SK-N-MC (cell line): ENCODE results near the gene KCNH1.
A peak's percentile ranks its signal among the peaks of the same experiment; 100 is the strongest.

Source experiments
- DNase-seq: peaks from one replicate; pipeline ENCODE4 v3.0.0-alpha.2; 2011; ENCODE audit warnings: low read depth, low spot score
- H3K27ac ChIP-seq: fragments of 200-600 bp; sonication (generic); 2 replicates; pipeline ENCODE4 v1.5.1; 2016; ENCODE audit warnings: mixed run types
- H3K36me3 ChIP-seq: fragments of 200-600 bp; sonication (generic); 2 replicates; pipeline ENCODE4 v1.6.1; 2017; ENCODE audit warnings: antibody characterized with exemption, low read length, mixed read lengths; ENCODE audit not compliant: insufficient read depth
- H3K4me3 ChIP-seq: fragments of 200-600 bp; sonication (generic); 2 replicates; pipeline ENCODE4 v1.5.1; 2016
- H3K9ac ChIP-seq: fragments of 200-600 bp; sonication (generic); 2 replicates; pipeline ENCODE4 v1.8.0; 2017; ENCODE audit warnings: mixed run types, mixed read lengths; ENCODE audit not compliant: insufficient read length
- H3K9me3 ChIP-seq: fragments of 200-600 bp; sonication (generic); 2 replicates; pipeline ENCODE4 v1.6.1; 2017; ENCODE audit warnings: low read depth, mild to moderate bottlenecking, antibody characterized with exemption, low read length, moderate library complexity, mixed read lengths
- EZH2 ChIP-seq: fragments of 200-600 bp; sonication (generic); IDR thresholded peaks from one replicate; pipeline ENCODE4 v1.6.1; 2017; ENCODE audit warnings: antibody characterized with exemption
- FOXP2 ChIP-seq: optimal IDR thresholded peaks from 2 replicates; pipeline ENCODE3; 2011; ENCODE audit warnings: mild to moderate bottlenecking, moderate library complexity; ENCODE audit not compliant: insufficient read depth; ENCODE audit errors: extremely low read length, control extremely low read depth
- POLR2AphosphoS5 ChIP-seq: IDR thresholded peaks from 2 replicates; pipeline ENCODE4 v1.6.1; 2012; ENCODE audit warnings: mild to moderate bottlenecking, low read depth, low read length, borderline replicate concordance

The KCNH1 gene

GRCh38 chr1:211153932-211154331 lies 20.0 kb upstream of the KCNH1 start:
- Histone ChIP-seq H3K4me3 (no peak overlapping the region), H3K9ac (no peak overlapping the region), H3K9me3 (no peaks in the 10 kb centered on the region), H3K36me3 (no peaks in the 10 kb centered on the region), H3K27ac (no peak overlapping the region)
- DNase-seq = no peak
- TF ChIP-seq EZH2 (no peak), FOXP2 (no peak), POLR2AphosphoS5 (no peak)

GRCh38 chr1:211148366-211148765 lies 14.4 kb upstream of the KCNH1 start:
- Histone ChIP-seq H3K9me3 (no peaks in the 10 kb centered on the region), H3K4me3 (no peak overlapping the region), H3K27ac (no peak overlapping the region), H3K9ac (no peak overlapping the region), H3K36me3 (no peaks in the 10 kb centered on the region)
- no peak for DNase-seq
- TF ChIP-seq EZH2 = no peak

- Histone ChIP-seq H3K9me3 (no peaks in the 10 kb centered on the region), H3K9ac (no peak overlapping the region), H3K36me3 (no peaks in the 10 kb centered on the region), H3K27ac (no peak overlapping the region), H3K4me3 (no peak overlapping the region)
- DNase-seq = no peak
- TF ChIP-seq POLR2AphosphoS5 (no peak), EZH2 (no peak), FOXP2 (no peak)
These were observed 12.0 kb upstream of the KCNH1 start for GRCh38 chr1:211145944-211146343.

- no peaks in the 10 kb centered on the region for H3K9me3 ChIP-seq
- no peak for DNase-seq
- no peak overlapping the region for H3K9ac ChIP-seq
- no peak for TF ChIP-seq EZH2
- no peak for TF ChIP-seq POLR2AphosphoS5
- no peak for TF ChIP-seq FOXP2
- H3K36me3 ChIP-seq = no peaks in the 10 kb centered on the region
- H3K4me3 ChIP-seq = no peak overlapping the region
- no peak overlapping the region for H3K27ac ChIP-seq
These were observed 1.5 kb upstream of the KCNH1 start for GRCh38 chr1:211135342-211135950.

GRCh38 chr1:211133393-211133835 lies 534 bp downstream of the KCNH1 start:
- Histone ChIP-seq H3K9ac (no peak overlapping the region), H3K36me3 (no peaks in the 10 kb centered on the region), H3K9me3 (no peaks in the 10 kb centered on the region), H3K27ac (no peak overlapping the region), H3K4me3 (peak overlapping the region; percentile 72)
- TF ChIP-seq FOXP2 (no peak), EZH2 (no peak), POLR2AphosphoS5 (no peak)
- no peak for DNase-seq

DNA sequence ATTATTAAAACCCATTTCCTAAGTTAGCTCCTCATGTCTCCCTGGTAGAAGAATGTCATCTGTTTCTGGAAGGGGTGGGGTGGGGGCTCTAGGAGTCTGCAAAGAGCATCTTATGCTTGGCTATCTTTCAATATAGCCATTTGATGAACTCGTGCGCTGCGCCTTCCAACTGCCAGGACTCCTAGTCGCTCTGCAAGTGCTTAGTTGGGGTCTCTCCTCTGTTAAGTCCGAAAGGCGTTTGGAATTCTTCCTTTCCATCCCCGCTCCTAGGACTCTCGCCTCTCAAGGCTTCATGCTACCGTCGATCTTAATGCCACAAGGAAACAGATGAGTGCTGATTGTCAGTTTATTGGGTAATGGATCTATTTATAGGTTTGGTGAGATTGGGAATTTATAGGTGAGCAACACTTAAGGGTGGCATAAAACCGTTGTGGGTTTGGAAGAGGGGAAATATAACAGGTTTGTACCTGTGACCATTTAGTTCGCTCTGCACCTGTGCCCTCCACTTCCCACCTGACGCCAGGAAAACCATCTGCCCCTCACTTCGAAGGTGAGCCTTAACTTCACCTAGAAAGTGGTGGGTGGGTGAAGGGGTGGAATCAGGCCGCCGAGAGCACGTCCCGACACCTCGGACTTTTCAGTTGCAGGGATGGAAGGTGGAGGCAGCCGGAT lies 1.1 kb downstream of the KCNH1 start:
- H3K9ac ChIP-seq = no peak overlapping the region
- no peaks in the 10 kb centered on the region for H3K36me3 ChIP-seq
- H3K27ac ChIP-seq = no peak overlapping the region
- TF ChIP-seq POLR2AphosphoS5 (no peak), EZH2 (no peak), FOXP2 (no peak)
- no peaks in the 10 kb centered on the region for H3K9me3 ChIP-seq
- no peak overlapping the region for H3K4me3 ChIP-seq
- no peak for DNase-seq

GRCh38 chr1:211129776-211130175 lies 4.2 kb downstream of the KCNH1 start:
- no peak overlapping the region for H3K9ac ChIP-seq
- TF ChIP-seq POLR2AphosphoS5 = no peak
- TF ChIP-seq FOXP2 = no peak
- TF ChIP-seq EZH2 = no peak

DNA sequence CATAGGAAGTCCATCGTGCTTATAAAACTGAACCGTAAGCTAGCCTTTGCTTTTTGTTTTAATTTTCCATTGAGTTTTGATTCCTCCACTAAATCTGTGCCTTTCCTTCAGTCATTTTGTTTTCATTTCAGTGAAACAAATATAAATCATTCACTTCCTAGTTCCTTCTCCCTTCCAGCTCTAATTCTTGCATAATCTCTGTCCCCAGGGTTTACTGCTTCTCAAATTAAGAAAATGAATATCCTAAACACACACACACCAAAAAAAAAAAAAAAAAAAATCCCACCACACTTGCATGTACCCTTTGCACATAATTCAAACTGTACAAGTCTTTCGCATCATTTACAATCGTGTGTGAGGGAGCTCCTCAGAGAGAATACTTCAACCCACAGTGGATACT lies 6.8 kb downstream of the KCNH1 start:
- DNase-seq = no peak
- H3K9ac ChIP-seq = no peak overlapping the region
- H3K27ac ChIP-seq = no peak overlapping the region
- no peak for TF ChIP-seq POLR2AphosphoS5
- no peak for TF ChIP-seq EZH2
- no peak for TF ChIP-seq FOXP2
- no peaks in the 10 kb centered on the region for H3K36me3 ChIP-seq
- H3K4me3 ChIP-seq = no peak overlapping the region
- H3K9me3 ChIP-seq = no peaks in the 10 kb centered on the region

More at GRCh38 chr1:211129776-211130175, 4.2 kb downstream of the KCNH1 start:
- no peak for DNase-seq
- no peak overlapping the region for H3K4me3 ChIP-seq
- H3K9me3 ChIP-seq = no peaks in the 10 kb centered on the region
- H3K36me3 ChIP-seq = no peaks in the 10 kb centered on the region
- no peak overlapping the region for H3K27ac ChIP-seq

DNA sequence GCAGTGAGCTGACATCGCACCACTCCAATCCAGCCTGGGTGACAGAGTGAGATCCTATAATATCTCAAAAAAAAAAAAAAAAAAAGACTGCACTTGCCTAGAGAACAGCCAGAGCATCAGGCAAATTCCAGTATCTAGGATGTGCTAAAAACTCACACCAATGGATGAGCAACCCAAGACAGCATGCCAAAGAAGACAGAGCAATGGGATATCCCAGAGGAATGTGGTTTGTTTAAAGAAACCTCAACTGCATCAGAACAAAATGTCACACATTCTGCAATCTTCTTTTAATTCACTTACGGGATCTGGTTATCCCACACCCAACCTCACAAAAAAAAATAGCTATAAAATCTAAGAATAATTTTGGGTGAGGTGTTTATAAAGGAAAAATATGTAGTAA lies 7.3 kb downstream of the KCNH1 start:
- H3K9me3 ChIP-seq = no peaks in the 10 kb centered on the region
- H3K27ac ChIP-seq = no peak overlapping the region
- TF ChIP-seq POLR2AphosphoS5 = no peak
- TF ChIP-seq EZH2 = no peak
- no peak for TF ChIP-seq FOXP2
- DNase-seq = no peak
- no peaks in the 10 kb centered on the region for H3K36me3 ChIP-seq
- no peak overlapping the region for H3K9ac ChIP-seq
- no peak overlapping the region for H3K4me3 ChIP-seq
